Fibroblast of skin of right biceps (primary cell): ENCODE measurements around the gene PLEKHA6.
A peak's percentile ranks its signal among the peaks of the same experiment; 100 is the strongest.

ENCODE experiments used
- DNase-seq: peaks from one replicate; pipeline ENCODE4 v3.0.0-alpha.2; 2013

PLEKHA6 gene

DNA sequence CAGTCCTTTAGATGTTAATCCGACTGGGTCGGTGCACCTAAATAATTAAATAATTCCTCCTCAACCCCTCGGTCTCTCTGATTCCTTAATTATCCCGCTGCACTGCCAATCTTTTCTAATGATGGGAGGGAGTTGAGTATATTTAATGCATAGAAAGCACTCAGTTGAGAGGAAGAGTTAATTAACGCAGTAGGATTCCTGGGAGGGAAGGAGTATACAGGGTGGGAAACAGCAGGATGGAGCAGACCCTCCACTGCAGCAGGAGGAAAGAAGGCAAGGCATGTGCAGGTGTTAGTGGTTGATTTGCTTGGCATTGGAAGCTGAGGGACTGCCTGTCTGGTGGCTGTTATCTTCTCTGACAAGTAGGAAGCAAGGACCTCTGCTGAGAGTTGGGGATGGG is 183.7 kb downstream of the PLEKHA6 start:
- no peak for DNase-seq

DNA sequence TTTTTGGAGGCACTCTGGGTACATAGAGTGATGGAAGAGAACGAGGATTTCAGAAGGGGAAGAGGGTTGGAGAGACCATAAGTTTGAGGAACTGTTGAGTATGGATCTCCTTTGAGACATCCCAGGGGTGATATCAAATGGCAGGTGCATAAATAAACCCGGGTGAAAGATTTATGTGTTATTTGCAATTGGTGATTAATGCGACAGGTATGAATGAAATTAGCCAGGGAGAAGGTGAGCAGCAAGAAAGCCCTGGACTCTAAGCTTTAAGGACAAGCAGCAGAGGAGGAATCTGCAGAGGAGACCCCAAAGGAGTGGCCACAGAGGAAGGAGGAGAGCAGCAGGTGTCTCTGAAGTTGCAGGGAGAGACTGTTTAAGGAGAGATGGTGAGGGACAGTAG is 184.8 kb downstream of the PLEKHA6 start:
- no peak for DNase-seq

- no peak for DNase-seq
Observed at GRCh38 chr1:204172404-204173029, 187.2 kb downstream of the PLEKHA6 start.

GRCh38 chr1:204171751-204172178 is 188.0 kb downstream of the PLEKHA6 start:
- peak; percentile 85 for DNase-seq

DNA sequence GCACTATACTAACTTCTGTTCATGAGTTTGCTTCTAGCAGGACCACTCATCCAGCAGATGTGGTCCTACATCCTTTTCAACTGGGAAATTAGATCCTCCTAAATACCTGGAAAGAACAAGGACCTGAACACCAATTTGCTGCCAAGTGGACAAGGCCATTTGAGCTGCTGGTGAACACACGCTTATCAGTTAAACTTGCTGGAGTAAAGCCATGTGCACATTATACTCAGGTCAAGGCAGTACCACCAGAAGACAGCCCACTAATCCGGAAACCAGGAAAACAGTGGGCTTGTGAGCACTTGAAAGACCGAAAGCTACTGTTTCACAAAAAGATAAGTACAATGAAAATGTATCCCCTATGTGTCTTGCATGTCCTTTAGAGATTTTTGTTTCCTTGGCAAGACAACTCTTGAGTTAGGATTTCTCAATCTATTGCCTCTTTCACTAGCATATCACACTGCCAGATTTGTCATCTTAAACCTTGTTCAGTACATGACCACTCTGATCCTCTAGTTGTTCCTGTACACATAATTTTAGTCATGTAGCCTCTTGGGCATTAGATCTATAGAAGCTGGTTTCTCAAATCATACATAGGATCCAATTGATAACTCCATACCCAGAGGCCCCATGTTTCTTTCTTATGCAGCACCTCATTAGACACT is 189.1 kb downstream of the PLEKHA6 start:
- DNase-seq: no peak

DNA sequence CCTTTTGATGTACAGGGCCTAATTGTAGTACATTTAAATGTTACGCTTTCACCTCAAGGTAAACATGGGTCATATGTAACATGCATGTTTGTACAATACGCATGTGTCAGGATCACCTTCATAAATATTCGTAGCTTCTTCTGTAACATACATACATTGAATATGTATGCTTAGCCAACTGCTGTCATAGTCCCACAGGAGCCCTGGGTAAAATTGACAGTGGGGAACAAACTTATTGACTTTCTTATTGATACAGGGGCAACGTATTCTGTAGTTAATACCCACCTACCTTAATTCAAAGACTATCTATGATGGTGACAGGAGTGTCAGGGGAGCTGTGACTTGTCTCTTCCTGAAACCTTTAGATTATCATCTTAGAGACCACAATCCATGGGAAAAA is 189.9 kb downstream of the PLEKHA6 start:
- no peak for DNase-seq
